Coronary artery (tissue), 2 donors: ENCODE measurements around the gene SCUBE2.

Source experiments
- DNase-seq: peaks from one replicate; pipeline ENCODE4 v3.0.0-alpha.2; 2017; ENCODE audit warnings: low spot score
- H3K27ac ChIP-seq, 2 donors: fragments of 200-600 bp; sonication (generic); one replicate each; pipeline ENCODE4 v1.5.1; 2016 to 2019
- H3K4me3 ChIP-seq: fragments of 200-600 bp; sonication (generic); 2 replicates; pipeline ENCODE4 v1.5.1; 2016; ENCODE audit warnings: mild to moderate bottlenecking, moderate library complexity
- TF ChIP-seq, protein P1 (sequence below): fragments of 200-600 bp; sonication (generic); IDR thresholded peaks from one replicate; pipeline ENCODE4 v1.5.1; 2019; ENCODE audit warnings: antibody characterized with exemption

Gene SCUBE2

DNA sequence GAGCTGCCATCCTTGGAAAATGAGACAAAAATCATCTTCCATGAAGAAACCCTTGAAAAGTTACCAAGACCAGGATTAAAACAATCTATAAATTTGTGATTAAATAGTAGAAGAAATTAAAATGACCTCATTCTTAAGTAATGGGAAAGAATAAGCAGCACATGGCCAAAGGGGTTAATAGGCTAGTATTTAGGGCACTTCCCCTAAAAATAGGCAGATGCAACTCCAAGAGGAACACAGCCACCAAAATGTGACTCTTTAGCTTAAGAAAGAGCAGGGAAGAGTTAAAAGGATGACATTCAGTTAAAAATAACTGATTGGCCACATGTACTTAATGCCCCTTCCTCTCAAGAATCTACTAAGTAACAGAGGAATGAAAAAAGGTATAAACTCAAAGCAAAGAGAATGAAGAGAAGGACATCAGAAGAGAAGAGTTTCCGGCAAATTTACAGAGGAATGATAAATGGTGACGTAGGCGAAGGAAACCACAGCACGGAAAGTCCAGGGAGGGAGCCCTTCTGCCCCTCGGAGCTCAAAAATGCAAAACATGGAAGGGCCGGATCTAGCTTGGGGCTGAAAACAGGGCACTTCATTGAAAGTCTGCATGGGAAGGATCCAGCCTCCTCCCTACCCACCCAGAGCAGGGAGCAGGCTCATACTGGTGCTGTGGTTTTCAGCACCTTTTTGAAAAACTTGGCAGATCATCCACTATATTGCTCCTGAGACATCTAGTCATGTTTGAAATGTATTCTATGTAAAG, 17.8 kb downstream of the SCUBE2 start:
- DNase-seq, result no peak
- H3K27ac ChIP-seq, result no peak overlapping the region
- TF ChIP-seq, protein P1, sequence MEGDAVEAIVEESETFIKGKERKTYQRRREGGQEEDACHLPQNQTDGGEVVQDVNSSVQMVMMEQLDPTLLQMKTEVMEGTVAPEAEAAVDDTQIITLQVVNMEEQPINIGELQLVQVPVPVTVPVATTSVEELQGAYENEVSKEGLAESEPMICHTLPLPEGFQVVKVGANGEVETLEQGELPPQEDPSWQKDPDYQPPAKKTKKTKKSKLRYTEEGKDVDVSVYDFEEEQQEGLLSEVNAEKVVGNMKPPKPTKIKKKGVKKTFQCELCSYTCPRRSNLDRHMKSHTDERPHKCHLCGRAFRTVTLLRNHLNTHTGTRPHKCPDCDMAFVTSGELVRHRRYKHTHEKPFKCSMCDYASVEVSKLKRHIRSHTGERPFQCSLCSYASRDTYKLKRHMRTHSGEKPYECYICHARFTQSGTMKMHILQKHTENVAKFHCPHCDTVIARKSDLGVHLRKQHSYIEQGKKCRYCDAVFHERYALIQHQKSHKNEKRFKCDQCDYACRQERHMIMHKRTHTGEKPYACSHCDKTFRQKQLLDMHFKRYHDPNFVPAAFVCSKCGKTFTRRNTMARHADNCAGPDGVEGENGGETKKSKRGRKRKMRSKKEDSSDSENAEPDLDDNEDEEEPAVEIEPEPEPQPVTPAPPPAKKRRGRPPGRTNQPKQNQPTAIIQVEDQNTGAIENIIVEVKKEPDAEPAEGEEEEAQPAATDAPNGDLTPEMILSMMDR, result no peak
- no peak overlapping the region for H3K4me3 ChIP-seq

DNA sequence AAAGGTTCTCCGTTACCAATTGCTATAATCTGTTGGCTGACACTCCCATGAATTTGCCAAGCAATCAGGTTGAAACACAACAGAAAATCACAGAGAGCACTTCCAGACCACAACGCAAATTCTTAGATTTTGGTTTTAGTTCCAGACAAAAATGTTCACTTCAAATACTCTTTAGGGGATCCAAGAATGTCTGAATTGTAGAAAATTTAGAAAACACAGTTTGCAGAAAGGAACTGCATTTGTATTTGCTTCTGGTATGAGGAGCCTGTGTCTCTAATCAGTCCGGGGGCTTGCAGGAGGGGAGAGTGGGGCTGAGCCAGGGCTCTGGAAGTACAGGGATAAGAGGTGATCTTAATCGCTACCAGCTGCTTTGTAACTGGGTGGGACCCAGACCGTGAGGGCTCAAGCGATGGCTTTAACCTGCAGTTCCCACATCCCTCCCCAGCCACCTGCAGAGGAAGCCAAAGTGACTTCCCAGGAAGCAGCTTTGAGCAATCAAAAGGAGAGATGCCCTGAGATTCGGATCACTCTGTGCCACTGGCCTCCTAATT, 18.7 kb downstream of the SCUBE2 start:
- Histone ChIP-seq H3K27ac (no peak overlapping the region), H3K4me3 (no peak overlapping the region)
- DNase-seq, result peak; percentile 53
- TF ChIP-seq, protein P1, result no peak

DNA sequence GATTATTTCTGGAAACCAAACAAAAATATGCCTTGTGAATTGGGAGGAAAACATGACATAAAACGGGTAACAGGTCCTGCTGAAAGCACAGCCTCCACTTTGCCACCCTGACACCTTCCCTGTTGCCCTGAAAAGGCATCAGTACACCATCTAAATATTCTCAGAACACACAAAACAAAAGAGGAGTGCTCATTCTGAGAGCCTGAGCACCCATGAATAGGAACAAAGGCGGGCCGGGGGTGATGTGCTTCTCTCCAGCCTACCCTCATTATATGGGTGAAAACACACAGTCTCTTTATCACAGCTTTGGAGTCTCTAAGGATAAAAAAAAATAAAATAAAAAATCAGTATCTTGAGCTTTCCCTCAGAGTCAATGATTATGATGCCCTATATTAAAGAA, 19.7 kb downstream of the SCUBE2 start:
- TF ChIP-seq, protein P1, result no peak
- no peak for DNase-seq
- no peak overlapping the region for H3K27ac ChIP-seq

DNA sequence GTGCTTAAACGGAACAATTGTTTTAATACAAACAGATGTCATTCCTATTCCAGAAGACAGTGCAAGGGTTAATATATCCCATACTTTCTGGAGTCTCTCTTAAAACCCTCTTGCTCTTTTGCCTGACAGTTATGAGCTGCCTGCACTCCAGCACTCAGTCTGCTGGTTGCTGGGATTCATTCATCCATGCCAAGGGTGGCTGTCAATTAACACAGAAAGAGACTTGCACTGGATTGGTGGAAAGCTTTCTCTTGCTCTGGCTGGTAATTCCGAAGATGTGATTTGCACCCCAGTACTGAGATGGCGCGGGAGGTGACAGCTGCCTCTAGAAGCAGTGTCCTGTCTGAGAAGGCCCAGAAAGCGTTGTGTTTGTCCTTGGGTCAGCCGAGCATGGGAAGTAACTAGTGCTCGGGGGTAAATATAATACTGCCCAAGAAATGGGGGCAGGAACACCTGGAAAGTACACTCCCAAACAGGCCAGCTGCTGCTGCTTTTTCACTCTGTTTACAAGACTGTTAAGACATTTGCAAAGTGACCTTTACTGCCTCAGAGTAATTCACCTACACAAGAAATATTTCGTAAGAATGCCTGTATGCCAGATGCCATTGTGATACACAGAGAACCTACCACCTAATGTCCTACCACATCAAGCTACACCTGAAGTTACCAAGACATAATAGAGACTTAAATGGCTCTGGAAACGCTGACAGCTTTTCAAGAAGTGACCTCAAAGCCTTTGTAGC, 20.5 kb downstream of the SCUBE2 start:
- Histone ChIP-seq H3K27ac (no peak overlapping the region), H3K4me3 (no peak overlapping the region)
- DNase-seq, result peak; percentile 28
- TF ChIP-seq, protein P1, result no peak

More for the DNA sequence above, 19.7 kb downstream of the SCUBE2 start:
- no peak overlapping the region for H3K4me3 ChIP-seq

DNA sequence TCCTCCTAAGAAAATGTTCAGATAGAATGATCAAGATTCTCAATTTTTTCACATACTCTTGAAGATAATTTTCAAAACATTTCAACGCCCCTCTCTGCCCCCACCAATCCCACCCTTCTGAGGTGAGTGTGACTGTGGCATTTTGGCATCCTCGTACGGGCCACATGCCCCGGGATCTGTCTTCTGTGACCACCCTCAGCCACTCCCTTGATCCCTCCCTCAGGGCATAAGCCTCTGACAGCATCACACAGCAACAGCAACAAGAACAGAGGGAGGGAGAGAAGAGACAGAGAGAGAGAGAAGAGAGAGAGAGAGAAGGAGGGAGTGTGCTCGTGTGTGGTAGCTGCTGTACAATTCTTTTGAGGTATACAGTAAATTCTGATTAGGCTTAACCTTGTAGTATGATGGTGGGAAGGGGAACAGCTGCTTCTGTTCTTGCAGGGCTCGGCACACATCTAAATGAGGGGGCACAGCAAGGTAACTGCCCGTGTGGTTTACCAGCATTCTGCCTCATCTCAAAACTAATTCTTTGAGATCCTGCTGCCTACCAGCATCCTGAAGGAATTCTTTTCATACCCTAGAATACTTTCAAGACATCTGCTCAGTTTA, 21.4 kb downstream of the SCUBE2 start:
- TF ChIP-seq, protein P1, result no peak
- DNase-seq, result peak; percentile 56
- Histone ChIP-seq H3K27ac (no peak overlapping the region), H3K4me3 (no peak overlapping the region)

DNA sequence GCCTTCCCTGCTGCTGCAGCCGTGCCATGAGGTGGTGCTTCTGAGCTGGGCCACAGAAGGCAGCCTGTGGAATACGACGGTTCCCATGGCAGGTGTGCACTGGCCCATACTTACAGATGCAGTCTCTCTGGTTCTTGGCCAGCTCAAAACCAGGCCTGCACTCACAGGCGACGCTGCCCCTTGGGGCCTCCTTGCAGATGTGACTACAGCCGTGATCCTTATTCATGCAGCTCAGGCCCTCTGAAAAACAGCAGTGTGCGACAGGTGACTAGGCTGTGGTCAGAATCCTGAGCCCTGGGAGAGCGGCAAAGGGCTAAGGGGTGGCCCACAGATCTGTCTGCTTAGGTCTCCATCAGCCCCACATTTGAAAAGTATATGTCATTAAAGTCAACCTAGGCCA, 22.1 kb downstream of the SCUBE2 start:
- Histone ChIP-seq H3K27ac (no peak overlapping the region), H3K4me3 (no peak overlapping the region)
- TF ChIP-seq, protein P1, result no peak
- DNase-seq, result peak; percentile 56
